SKM-1 (cell line): ENCODE data around the gene CCNJ.

ENCODE experiments used
- DNase-seq: peaks from one replicate; lab custom pipeline; 2025; ENCODE audit not compliant: unreplicated experiment; lab: John Stamatoyannopoulos, UW

Gene CCNJ

DNA sequence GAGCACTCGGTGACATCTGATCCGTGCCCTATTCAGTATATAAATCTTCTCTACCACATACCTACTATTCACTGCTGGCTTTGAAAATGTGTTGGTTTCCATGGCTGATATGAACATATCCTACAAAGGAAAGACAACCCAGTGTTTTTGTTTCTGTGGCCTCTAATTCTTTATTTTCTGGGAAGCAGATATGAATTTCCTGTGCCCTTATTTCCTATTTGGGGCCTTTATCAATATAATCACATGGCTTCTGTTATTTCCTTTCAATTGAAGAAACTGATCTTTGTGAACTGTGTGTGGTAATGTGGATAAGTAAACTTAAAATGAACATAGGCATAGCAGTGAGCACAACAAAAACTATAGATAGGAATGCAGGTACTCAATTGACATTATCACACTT, 10.6 kb downstream of the CCNJ start:
- no peak for DNase-seq

DNA sequence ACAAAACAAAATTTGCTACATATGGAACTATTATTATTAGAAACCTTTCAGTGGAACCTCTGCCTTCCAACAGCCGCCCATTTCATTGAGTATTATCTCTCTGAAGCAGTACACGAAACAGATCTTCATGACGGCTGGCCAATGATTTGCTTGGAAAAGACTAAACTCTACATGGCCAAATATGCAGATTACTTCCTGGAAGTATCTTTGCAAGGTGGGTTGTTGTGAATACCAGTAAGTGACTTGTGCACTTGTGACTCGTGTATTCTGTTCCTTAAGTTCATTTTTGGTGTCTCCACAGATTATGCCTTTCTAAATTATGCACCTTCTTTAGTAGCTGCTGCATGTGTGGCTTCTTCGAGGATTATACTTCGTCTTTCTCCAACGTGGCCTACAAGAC, 13.4 kb downstream of the CCNJ start:
- no peak for DNase-seq

DNA sequence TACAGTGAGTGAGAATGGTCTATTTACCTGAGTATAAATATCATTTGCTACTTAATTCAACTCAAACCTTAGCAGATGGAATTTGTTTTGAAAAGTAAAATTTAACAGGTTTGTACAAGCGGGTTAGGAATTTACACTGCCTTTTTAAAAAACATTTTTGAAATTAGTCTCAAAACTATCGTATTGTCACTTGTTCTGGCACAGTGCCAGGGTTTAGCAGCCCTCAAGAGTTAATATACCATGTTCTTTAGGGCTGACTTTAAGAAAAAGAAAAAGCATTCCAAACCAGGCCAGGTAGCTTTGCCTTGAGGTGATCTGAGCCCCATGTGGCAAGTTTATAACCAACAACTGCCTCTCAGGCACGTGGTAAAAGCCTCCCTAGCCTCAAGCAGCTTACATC, 17.8 kb downstream of the CCNJ start:
- no peak for DNase-seq

DNA sequence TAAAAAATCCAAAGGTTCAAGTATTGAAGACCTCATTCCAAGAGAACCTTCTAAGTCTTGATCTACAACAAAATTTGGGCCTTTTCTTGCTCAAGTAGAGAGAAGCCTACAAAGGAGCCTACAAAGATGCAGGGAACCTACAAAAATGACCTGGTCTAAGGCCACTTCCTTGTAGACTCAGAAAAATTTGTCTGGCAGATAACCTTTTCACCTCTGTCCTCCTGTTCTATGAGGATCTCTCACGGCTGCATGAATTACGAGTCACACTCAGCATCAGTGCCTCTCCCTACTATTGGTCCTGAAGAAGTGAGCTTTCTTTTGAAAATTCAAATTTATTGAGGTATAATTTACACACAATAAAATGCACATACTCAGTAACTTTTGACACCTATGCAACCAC, 29.3 kb downstream of the CCNJ start:
- no peak for DNase-seq

DNA sequence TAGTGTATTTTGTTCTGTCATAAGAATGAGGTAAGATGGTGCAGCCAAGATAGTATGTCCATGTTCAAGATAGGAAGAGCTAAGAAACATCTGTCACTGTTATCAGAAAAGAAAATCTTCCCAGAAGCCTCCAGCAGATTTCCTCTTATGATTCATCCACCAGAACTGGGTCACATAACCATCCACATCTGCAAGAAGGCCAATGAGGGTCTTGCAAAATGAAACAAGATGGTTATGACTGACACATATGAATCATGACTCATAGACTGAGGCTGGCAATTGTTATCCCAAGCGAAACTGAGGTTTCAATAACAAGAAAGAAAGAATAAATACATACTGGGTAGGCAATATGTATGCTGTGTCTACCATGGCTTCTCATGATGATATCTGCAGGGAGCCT, 30.3 kb downstream of the CCNJ start:
- DNase-seq: no peak

DNA sequence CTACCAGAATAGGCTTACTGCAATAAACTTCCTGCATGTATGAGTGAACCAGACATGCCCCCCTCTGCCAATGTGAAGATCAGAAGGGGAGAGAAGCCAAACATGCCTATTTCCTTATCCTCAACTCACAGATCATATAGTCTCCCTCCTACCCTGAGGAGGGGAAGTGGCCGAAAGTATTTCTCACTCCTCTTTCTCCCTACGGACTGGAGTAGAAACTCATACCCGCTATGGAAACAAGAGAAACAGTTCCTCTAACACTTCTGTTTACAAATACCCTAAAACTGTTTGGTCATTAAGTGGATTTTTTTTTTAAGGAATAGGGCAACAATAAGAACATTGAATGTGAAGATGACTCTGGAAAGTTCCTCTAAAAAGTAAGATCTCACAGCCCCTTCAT, 31.4 kb downstream of the CCNJ start:
- no peak for DNase-seq

DNA sequence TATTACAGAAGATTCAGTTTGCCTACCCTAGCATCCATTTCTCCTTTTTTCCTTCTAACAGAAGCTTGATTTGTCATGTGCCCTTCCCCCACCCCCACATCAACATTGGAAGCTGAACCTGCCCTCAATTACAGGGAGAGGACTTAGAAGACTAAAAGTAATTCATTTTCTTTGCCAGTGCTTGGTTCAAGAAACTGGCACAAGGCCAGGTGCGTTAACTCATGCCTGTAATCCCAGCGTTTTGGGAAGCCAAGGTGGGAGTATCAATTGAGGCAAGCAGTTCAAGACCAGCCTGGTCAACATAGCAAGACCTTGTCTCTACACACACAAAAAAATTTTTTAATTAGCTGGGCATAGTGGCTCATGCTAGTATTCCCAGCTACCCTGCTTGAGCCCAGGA, 32.6 kb downstream of the CCNJ start:
- DNase-seq: no peak

DNA sequence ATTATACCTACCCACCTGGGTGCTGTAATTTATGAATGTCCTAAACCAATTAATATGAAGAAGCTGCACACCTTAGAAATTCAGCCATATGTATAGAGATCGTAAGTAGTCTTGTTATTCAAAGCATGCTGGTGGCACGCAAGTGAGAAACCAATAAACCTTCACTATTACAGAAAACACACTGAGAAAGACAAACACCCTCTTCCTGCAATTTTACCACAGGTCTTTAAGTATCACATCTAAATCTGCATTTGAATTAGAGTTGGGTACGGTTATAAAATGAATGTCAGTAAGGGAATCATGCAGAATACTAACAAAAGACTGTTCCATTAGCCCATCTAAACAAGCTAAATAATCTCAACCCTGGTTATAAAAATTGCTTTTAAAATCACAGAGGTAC, 33.8 kb downstream of the CCNJ start:
- DNase-seq: no peak

DNA sequence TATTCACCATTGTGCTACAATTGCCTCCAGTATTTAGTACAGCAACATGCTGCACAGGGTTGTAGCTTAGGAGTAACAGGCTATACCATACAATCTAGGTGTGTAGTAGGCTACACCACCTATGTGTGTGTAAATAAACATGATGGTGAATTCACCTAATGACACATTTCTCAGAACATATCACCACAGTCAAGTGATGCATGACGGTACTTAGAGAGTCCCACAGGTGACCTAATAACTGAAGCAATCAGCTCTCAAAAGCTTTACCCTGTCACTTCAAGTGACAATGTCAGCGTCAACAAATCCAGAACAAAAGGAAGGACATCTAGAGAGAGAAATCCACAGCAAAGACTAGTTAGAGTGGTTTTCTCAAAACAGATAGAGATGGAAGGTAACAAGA, 38.8 kb downstream of the CCNJ start:
- no peak for DNase-seq

DNA sequence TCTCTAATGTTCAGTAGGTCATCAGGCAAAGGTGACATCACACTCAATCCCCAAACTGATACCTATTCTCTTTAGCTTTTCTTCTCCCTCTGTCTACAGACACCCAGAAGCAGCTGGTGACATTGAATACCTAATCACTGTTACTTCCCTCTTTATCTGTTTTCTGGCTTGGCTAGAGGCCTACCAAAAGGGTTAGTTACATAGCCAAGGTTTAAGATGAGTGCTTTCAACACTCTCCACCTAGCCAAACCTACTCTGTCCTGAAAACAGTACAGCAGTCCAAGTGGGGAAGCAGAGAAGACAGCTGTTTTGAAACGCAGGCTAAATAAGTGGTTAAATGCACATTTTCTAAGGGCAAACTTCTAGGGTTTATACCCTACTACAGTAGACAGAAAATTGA, 39.4 kb downstream of the CCNJ start:
- no peak for DNase-seq

DNA sequence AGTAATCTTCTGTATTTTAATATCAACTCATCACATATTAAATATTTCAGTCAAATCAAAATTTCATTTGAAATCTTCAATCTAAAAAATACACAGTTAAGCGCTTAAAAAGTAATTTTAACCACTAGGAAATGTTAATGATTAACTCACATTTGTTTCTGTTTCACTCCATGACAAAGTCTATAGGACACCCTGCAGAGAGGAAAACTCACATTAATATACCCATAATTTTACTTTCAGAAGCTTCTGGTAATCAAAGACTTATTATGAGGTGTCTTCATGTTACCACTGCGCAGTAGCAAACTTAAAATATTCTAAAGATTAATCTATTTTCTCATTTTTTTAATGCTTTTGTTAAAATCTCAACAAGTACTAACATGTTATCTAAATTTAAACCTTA, 45.7 kb downstream of the CCNJ start:
- DNase-seq: no peak

DNA sequence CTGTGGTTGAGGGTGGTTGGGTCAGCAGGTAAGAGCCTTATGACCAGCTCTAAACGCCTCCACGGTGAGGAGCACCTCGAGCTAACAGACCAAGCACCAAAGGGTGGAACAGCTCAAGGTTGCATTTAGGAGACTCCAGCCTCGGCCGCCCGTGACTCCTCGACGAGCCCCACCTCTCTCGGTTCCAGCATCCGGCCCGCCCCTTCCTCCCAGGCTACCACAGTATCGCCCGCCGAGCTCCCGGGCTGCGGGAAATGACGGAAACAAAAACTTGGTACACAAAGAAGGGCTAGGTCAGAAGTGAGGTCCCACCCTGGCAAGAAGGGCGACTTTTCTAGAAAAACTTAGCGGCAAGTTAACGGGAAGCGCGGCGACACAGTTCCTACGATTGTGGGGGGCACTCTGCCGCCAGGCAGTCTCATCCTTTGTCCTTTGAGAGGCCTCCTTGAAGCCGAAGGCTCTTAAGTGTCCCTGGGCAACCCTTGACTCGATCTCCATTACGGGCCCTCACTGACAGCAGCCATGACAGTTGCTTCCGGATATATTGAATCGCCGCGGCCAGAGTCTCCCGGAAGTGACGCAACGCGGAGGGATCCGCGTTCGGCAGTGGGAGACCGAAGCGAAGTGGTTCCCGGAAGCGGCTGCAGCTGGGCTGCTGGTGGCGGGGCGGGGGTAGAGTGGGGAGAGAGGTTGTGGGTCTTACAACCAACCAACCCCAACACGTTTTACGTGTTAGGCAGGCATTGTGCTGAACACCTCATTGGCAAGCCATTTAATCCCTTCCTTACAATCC, 46.5 kb downstream of the CCNJ start:
- peak; percentile 89 for DNase-seq

DNA sequence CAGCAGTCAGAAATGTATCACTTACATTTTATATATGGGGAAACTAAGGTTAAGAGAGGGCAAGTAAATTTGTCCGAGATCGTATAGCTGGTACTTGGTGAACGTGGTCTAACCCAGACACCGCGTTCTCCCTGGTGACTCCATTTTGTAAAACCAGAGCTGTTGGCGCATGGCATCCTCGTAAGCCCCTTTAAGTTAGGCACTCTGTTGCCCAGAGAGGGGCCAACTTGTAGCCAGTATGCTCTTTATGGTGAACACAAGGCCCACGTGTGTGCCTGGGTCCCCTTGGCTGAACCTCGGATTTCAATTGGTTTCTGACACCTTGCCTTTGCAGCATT, 47.0 kb downstream of the CCNJ start:
- DNase-seq: no peak

DNA sequence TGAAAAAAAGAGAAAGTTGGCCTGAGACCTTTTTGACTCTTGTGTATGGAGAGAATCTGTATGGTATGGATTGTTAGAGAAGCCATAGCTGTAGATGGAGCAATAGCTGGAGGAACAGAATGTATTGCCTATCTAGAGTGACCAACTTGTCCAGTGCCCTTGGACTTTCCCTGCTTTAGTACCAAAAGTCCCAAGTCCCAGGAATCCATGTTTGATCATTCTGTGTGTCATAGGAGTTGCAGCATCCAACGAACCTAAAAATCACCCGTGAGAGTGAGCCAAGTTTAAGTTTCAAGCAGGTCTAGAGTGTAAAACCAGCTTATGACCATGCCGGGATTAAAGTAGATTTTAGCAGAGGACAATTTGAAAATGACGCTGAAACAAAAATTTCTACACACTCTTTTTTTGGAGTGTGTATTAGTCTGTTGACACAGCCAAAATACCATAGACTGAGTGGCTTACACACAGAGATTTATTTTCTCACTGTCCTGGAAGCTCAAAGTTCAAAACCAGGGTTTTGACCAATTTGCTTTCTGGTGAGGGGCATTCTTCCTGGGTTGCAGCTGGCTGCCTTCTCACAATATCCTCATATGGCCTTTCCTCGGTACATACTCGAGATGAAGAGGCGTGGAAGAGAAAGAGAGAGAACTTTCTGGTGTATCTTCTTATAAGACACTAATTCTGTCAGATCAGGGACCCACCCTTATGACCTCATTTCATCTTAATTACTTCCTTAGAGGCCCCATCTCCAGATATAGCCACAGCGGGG, 49.8 kb downstream of the CCNJ start:
- DNase-seq: no peak

DNA sequence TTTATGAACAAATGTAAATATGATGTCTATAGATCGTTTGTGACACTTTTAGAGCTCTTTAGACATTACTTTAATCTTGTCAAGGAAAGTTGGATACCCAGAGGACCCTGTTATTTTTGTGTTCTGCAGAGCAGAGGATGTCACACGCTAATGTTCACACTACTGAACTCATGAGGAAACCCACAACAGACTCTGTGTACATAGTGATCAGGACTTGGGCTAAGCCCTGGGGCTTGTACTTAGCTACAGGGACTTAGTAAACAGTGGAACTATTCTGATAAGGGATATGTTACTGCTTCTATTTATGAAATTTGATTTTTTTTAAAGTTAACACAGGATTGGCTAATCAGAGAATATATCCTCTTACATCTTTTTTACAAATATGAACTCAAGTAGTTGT, 50.6 kb downstream of the CCNJ start:
- no peak for DNase-seq

DNA sequence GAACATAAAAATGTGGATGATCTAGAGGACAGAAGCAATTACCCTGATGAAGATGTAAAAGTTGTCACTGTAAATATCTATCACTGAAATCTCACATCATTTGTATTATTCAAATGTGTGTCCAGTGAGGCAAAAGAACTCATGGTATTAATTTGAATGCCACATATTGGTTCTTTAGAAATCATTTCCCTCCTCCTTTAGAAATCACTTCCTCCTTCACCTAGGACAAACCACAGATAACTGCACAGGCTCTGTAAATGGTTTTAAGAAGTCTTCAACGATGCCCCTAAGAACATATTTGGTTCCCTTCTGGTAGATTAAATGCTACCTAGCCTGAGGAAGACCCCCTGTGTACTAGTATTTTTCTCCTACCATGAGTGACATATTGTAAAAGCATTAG, 53.6 kb downstream of the CCNJ start:
- DNase-seq: no peak

DNA sequence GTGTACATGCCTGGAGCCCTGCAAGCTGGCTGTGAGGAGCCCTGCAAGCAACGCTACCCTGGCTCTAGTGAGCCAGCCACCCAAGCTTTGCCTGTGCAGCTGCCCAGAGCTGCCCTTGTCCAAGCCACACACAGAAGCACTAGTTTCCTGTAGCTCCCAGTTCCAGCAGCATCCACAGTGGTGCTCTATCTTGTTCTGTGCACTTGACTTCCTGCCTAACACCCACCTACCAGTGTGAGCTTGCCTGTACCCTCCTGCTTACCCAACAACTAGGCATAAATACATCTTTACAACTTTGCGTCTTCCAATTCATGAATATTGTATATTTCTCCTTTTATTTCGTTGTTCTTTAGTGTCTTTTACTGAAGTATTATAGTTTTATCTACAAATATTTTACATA, 54.5 kb downstream of the CCNJ start:
- DNase-seq: no peak

DNA sequence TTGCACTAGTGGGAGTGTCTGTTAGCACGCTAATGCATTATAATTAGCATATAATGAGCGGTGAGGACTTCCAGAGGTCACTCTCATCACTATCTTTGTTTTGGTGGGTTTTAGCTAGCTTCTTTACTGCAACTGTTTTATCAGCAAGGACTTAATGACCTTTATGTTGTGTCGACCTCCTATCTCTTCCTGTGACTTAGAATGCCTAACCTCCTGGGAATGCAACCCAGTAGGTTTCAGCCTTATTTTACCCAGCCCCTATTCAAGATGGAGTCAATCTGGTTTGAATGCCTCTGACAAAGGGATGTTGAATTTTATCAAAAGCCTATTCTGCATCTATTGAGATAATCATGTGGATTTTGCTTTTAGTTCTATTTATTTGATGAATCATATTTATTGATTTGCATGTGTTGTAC, 64.2 kb downstream of the CCNJ start:
- no peak for DNase-seq
